Tibial artery (tissue), 4 donors: Measurements from ENCODE around the gene INTS1.

Experiments
- DNase-seq, 2 donors: peaks; one replicate each; pipeline ENCODE4 v3.0.0-alpha.2; 2019
- H3K27ac ChIP-seq, 2 donors: fragments of 200-600 bp; sonication (generic) in 1 of 2; 1 replicate in 1 of 2; 2 replicates in 1 of 2; pipeline ENCODE4 v1.5.1; 2018 to 2019; ENCODE audit warnings: mild to moderate bottlenecking in 1 of 2
- H3K27me3 ChIP-seq, 2 donors: fragments of 200-600 bp; sonication (generic) in 1 of 2; one replicate each; pipeline versions ENCODE4 v1.5.1 to v1.6.0; 2016 to 2019
- H3K36me3 ChIP-seq, 3 donors: fragments of 200-600 bp; sonication (generic) in 2 of 3; one replicate each; pipeline ENCODE4 v1.5.1; 2016 to 2019; ENCODE audit warnings: mild to moderate bottlenecking in 2 of 3
- H3K4me1 ChIP-seq, 4 donors: fragments of 200-600 bp; sonication (generic) in 2 of 4; 1 replicate in 3 of 4; 2 replicates in 1 of 4; pipeline ENCODE4 v1.5.1; 2016 to 2019
- H3K4me3 ChIP-seq, 2 donors: fragments of 200-600 bp; sonication (generic) in 1 of 2; 1 replicate in 1 of 2; 2 replicates in 1 of 2; pipeline ENCODE4 v1.5.1; 2018 to 2019; ENCODE audit warnings: mild to moderate bottlenecking in 2 of 2
- H3K9me3 ChIP-seq, 3 donors: fragments of 200-600 bp; sonication (generic) in 1 of 3; one replicate each; pipeline ENCODE4 v1.5.1; 2016 to 2019
- intact Hi-C: fragments of 100-400 bp; cut with DNase I; formaldehyde crosslinking; loops from one replicate; pipeline ENCODE4 v1.15.0; 2023; ENCODE audit warnings: low total_unique reads
- TF ChIP-seq, protein P1 (sequence below), 2 experiments: fragments of 200-600 bp in 1 of 2; fragments of 450-650 bp in 1 of 2; IDR thresholded peaks; one replicate each; pipeline ENCODE4 v1.5.1; 2017 to 2019; ENCODE audit warnings: antibody characterized with exemption in 2 of 2, mild to moderate bottlenecking in 1 of 2, moderate library complexity in 1 of 2

The INTS1 gene

DNA sequence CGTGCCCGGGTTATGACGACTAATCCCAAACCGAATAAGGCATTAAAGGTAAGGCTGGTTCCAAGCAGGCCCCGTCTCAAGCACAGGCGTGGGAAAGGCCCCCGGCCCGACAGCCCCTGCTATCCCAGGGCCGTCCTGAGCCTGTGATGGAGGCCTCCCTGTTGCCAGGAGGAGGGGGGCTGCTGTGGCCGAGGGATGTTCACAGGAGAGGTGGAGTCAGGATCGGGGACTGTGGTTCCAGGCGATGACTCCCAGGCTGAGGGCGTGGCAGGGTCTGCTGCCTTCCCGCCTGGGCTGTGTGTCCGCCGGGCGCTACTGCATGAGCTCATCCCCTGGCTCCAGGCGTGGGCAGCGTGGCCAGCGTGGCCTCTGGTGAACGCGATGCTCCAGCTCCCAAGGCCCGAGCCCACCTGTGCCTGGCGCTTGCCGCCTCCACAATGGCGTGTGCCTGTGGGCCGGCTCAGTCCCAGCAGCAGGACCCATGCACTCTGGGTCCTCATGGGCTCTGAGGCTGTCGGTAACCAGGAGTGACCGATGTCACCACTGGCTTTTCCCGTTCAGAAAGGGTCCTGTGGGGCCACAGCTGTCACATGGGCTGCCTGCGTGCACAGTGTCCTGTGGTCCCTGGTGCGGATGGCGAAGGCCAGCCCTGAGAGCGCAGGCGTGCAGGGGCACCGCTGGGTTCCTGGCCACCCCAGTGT, 35.1 kb upstream of the INTS1 start:
- Histone ChIP-seq H3K27me3 (no peaks in the 10 kb centered on the region), H3K4me3 (peak overlapping the region; percentile 62 to 76), H3K4me1 (peaks cover 9 to 57% (median 40%) of the 10 kb centered on the region in 4 donors), H3K9me3 (no peaks in the 10 kb centered on the region), H3K27ac (peak overlapping the region; percentile 99 to 100), H3K36me3 (peaks cover 32 to 65% (median 49%) of the 10 kb centered on the region in 3 donors)
- peak in 1 of 2 donors; percentile 80 for DNase-seq
- intact Hi-C loops: no loop called here
- TF ChIP-seq, protein P1, sequence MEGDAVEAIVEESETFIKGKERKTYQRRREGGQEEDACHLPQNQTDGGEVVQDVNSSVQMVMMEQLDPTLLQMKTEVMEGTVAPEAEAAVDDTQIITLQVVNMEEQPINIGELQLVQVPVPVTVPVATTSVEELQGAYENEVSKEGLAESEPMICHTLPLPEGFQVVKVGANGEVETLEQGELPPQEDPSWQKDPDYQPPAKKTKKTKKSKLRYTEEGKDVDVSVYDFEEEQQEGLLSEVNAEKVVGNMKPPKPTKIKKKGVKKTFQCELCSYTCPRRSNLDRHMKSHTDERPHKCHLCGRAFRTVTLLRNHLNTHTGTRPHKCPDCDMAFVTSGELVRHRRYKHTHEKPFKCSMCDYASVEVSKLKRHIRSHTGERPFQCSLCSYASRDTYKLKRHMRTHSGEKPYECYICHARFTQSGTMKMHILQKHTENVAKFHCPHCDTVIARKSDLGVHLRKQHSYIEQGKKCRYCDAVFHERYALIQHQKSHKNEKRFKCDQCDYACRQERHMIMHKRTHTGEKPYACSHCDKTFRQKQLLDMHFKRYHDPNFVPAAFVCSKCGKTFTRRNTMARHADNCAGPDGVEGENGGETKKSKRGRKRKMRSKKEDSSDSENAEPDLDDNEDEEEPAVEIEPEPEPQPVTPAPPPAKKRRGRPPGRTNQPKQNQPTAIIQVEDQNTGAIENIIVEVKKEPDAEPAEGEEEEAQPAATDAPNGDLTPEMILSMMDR (IDR thresholded peaks at IDR 0.05): no peak

DNA sequence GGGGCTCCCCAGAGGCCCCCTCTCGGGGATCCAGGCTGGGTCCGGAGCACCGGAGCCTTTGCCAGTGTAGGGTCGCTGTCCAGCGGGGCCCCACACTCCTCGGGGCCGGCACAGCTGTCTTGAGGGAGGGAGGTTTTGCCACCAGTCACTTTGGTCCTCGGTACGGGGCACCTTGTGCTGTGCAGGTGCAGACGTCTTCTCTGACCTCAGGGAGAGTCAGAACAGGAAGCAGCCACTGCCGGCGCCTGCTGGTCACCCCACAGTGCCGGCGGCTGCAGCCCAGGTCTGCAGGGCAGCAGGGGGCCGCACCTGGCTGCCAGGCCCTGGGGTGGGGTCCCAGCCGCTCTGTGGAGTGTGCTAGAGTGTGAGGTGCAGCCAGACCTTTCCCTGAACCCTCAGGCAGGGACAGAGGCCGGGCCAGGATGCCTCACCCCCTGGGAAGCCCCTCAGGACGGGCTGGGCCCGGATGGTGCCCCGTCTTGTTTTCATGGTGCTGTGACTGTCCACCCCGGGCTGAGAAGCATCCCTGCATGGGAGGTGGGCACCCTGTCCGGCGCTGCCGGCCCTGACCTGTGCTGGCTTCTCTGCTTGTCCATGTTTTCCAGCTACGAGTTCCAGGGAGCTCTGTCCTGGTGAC, 34.5 kb upstream of the INTS1 start:
- H3K27ac ChIP-seq: peak overlapping the region; percentile 99 to 100
- H3K4me1 ChIP-seq: peaks cover 15 to 64% (median 47%) of the 10 kb centered on the region in 4 donors
- intact Hi-C loops: no loop called here
- TF ChIP-seq, protein P1 (IDR thresholded peaks at IDR 0.05): no peak
- H3K27me3 ChIP-seq: no peaks in the 10 kb centered on the region
- H3K9me3 ChIP-seq: no peaks in the 10 kb centered on the region
- DNase-seq: no peak
- H3K36me3 ChIP-seq: peaks cover 30 to 59% (median 43%) of the 10 kb centered on the region in 3 donors
- peak overlapping the region; percentile 62 to 76 for H3K4me3 ChIP-seq

DNA sequence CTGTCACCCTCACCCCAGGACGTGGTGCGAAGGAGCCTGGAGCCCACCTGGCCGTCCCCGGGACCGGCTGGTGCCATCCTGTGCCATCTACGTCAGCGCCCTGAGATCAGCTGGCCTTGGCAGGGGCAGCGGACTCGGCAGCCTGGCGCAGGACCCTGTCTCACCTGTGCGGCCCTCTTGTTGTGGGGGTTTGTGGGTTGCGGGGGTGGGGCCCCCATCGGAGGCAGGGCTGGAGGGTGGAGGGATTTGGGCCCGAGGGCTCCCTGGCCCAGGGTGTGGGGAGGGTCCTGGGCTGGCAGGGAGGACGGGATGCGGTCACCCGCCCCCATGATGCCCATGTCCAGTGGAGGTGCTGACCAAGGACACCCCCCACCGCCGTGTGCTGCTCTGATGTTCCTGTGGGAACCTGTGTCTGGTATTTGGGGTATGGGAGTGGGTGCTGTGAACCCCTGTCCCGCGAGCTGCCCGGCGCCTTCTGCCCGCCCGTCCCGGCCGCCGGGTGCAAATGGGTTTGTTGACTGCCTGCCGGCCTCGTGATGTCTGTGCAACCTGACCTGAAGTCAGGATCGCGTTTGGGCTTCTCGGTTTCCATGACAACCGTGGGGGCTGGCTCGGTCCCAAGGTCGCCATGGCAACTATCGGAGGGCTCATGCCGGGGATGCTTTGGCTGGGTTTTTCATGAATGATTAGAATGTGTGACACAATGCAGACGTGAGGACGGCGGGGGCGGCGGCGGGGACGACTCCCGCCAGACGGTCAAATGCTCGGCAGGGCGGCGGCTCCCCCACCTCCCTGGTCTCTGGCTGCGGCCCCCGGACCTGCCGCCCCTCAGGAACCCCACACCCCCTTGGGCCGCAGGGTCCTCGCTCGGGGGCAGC, 33.6 kb upstream of the INTS1 start:
- peak; percentile 95 to 99 for DNase-seq

DNA sequence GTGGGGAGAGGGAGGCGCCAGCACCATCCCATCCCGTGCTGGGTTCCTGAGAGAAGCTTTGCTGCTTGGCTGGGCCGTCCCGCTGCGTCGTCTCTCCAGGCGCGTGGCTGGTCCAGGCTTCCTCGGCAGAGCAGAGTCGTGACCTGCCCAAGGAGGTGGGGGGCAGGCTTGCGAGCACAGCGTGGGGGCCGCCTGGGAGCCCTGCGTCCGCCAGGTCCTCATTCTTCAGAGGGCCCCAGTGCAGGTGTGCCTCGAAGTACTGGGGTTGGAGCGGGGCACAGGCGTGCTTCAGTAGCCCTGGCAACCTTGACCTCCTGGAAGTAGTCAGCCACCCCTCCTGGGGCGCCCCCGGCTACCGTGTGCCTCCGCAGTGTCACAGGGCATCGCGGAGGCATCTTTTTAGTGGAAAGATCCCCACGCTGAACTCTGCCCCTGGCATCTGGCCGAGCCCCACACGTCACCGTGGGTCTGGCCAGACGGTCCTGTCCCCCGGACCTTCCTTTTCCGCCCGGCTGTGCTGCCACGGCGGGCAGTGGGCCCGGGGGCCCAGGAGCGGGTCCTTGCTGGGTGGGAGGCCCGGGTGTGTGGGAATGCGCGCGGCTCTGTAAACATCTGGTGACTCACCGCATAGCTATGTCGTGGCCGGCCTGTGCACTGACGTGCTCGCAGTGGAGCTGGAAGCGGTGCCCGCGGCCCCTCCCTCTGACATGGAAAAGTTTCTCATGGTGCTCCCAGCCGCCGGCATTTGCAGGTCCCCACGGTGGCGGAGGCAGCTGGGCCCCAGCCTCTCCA, 32.8 kb upstream of the INTS1 start:
- intact Hi-C loops: loop anchor here (2.0 kb wide), 1 partner anchor 32 kb away; the partner anchor contains the start of gene INTS1
- Histone ChIP-seq H3K4me3 (peak overlapping the region; percentile 62 to 76), H3K9me3 (no peaks in the 10 kb centered on the region), H3K4me1 (peaks cover 21 to 74% (median 60%) of the 10 kb centered on the region in 4 donors), H3K36me3 (peaks cover 22 to 41% (median 25%) of the 10 kb centered on the region in 3 donors), H3K27ac (peak overlapping the region; percentile 99 to 100), H3K27me3 (no peaks in the 10 kb centered on the region)
- peak; percentile 97 to 99 for DNase-seq
- TF ChIP-seq, protein P1 (IDR thresholded peaks at IDR 0.05): peak in 1 of 2 experiments; percentile 5

More for the DNA sequence above, 33.6 kb upstream of the INTS1 start:
- no peaks in the 10 kb centered on the region for H3K27me3 ChIP-seq
- peaks cover 29 to 50% (median 34%) of the 10 kb centered on the region in 3 donors for H3K36me3 ChIP-seq
- TF ChIP-seq, protein P1 (IDR thresholded peaks at IDR 0.05): no peak
- peaks cover 21 to 69% (median 54%) of the 10 kb centered on the region in 4 donors for H3K4me1 ChIP-seq
- H3K9me3 ChIP-seq: no peaks in the 10 kb centered on the region
- H3K27ac ChIP-seq: peak overlapping the region; percentile 99 to 100
- peak overlapping the region; percentile 62 to 76 for H3K4me3 ChIP-seq
- intact Hi-C loops: loop anchor here (2.0 kb wide), 1 partner anchor 33 kb away; the partner anchor contains the start of gene INTS1

DNA sequence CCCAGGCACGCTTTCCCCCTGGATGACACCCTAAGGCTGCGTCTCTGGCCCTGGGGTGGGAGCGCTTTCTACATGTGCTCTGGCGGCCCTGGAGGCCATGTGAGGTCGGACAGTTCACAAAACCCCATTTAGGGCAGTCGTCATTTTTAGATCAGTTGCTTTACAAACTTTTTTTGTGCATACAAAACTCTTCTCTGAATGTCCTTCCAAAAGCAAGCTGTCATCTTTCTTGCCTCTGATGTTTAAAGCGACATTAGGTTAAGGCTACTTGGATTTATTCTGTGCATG, 32.2 kb upstream of the INTS1 start:
- Histone ChIP-seq H3K4me1 (peaks cover 21 to 76% (median 63%) of the 10 kb centered on the region in 4 donors), H3K27ac (peak overlapping the region; percentile 99 to 100), H3K27me3 (no peaks in the 10 kb centered on the region), H3K4me3 (peak overlapping the region; percentile 62 to 76), H3K36me3 (peaks cover 20 to 36% (median 21%) of the 10 kb centered on the region in 3 donors), H3K9me3 (no peaks in the 10 kb centered on the region)
- TF ChIP-seq, protein P1 (IDR thresholded peaks at IDR 0.05): no peak
- intact Hi-C loops: loop anchor here (2.0 kb wide), 1 partner anchor 32 kb away; the partner anchor contains the start of gene INTS1
- DNase-seq: no peak
